K562 (cell line): Measurements from ENCODE around the gene GHRL. TPM values are rescaled to one million over a fixed set of nuclear protein-coding genes. Genes with fewer than 3 reads are reported as not detected.

ENCODE experiments used
- ATAC-seq: fragments of 200-7000 bp; cut with Tn5 transposase; 3 replicates; pipeline ENCODE4 v1.9.1; 2020; ENCODE audit warnings: moderate library complexity
- BruUV-seq: library from RNA; stranded (reverse); fragments of 400-500 nt; replicated peaks from 2 replicates; lab custom pipeline; 2021; lab: Mats Ljungman, UMichigan
- CTCF ChIA-PET: fragments of 300-600 bp; formaldehyde crosslinking; extraction: SDS; loops from one replicate; lab custom pipeline; 2021; ENCODE audit warnings: low intra/inter-chr PET ratio; lab: Yijun Ruan, JAX
- POLR2A ChIA-PET: fragments of 300-600, 350-650 bp; sonication (Branson Sonifier 250); formaldehyde crosslinking; extraction: SDS; loops from one replicate; lab custom pipeline; 2021; ENCODE audit warnings: antibody characterized with exemption, inconsistent platforms; lab: Yijun Ruan, JAX
- DNase-seq, 4 experiments: peaks; one replicate each; pipeline versions ENCODE4 v3.0.0 to v3.0.0-alpha.2; 2011 to 2018; ENCODE audit warnings: low spot score in 3 of 4, mixed read lengths in 3 of 4; ENCODE audit errors: extremely low read depth in 1 of 4
- FAIRE-seq: peaks from 2 replicates; lab custom pipeline; 2011; peaks lifted over from hg19 to GRCh38; lab: Jason Lieb, UNC
- H2AFZ ChIP-seq: 2 replicates; pipeline ENCODE4 v1.6.0; 2011; ENCODE audit warnings: low read depth, low read length, control low read depth, inconsistent platforms
- H3K27ac ChIP-seq: fragments of 200-600 bp; 3 replicates; pipeline ENCODE4 v1.8.0; 2011; ENCODE audit warnings: low read depth, mild to moderate bottlenecking, control low read depth, inconsistent platforms, low read length, moderate library complexity, mixed read lengths; ENCODE audit errors: extremely low read depth
- H3K27me3 ChIP-seq, 2 experiments: fragments of 300-600 bp in 1 of 2; 2 replicates in 1 of 2; 3 replicates in 1 of 2; pipeline versions ENCODE4 v1.6.0 to v1.8.0; 2011; ENCODE audit warnings: inconsistent platforms in 2 of 2, low read length in 2 of 2, mild to moderate bottlenecking in 1 of 2, mixed read lengths in 1 of 2, moderate library complexity in 1 of 2; ENCODE audit not compliant: control insufficient read depth in 2 of 2, insufficient read depth in 2 of 2
- H3K36me3 ChIP-seq: fragments of 300-600 bp; 3 replicates; pipeline ENCODE4 v1.8.0; 2011; ENCODE audit warnings: mild to moderate bottlenecking, low read length, inconsistent platforms; ENCODE audit not compliant: control insufficient read depth, insufficient read depth
- H3K4me1 ChIP-seq, 2 experiments: fragments of 200-600 bp in 1 of 2; replicated peaks in 1 of 2; 2 replicates in 1 of 2; 3 replicates in 1 of 2; pipeline versions ENCODE4 v1.5.1 to v1.8.0; 2011; ENCODE audit warnings: inconsistent platforms in 2 of 2, low read length in 2 of 2, mild to moderate bottlenecking in 1 of 2, mixed read lengths in 1 of 2, moderate library complexity in 1 of 2; ENCODE audit not compliant: control insufficient read depth in 2 of 2, insufficient read depth in 2 of 2
- H3K4me2 ChIP-seq: 2 replicates; pipeline ENCODE4 v1.6.1; 2011; ENCODE audit warnings: low read length, control low read depth, inconsistent platforms, mixed read lengths; ENCODE audit not compliant: insufficient read depth
- H3K4me3 ChIP-seq: fragments of 200-600 bp; sonication (generic), shearing (Covaris generic); 2 replicates; pipeline ENCODE4 v1.5.1; 2016; ENCODE audit warnings: control low read depth, inconsistent platforms
- H3K79me2 ChIP-seq: fragments of 200-600 bp; 3 replicates; pipeline ENCODE4 v1.8.0; 2011; ENCODE audit warnings: low read length, inconsistent platforms; ENCODE audit not compliant: control insufficient read depth, insufficient read depth
- H3K9ac ChIP-seq, 2 experiments: 2 replicates each; pipeline versions ENCODE4 v1.6.0 to v1.6.1; 2011; ENCODE audit warnings: low read depth in 2 of 2, low read length in 2 of 2, control low read depth in 1 of 2, inconsistent platforms in 1 of 2, mild to moderate bottlenecking in 1 of 2, mixed read lengths in 1 of 2; ENCODE audit not compliant: insufficient read depth in 1 of 2
- H3K9me1 ChIP-seq: one replicate; pipeline ENCODE4 v1.6.0; 2011; ENCODE audit warnings: inconsistent platforms, mild to moderate bottlenecking, low read length, moderate library complexity; ENCODE audit not compliant: control insufficient read depth, insufficient read depth
- H3K9me3 ChIP-seq: replicated peaks from 2 replicates; pipeline ENCODE4 v1.5.1; 2011; ENCODE audit warnings: low read depth, low read length, inconsistent platforms; ENCODE audit not compliant: control insufficient read depth, insufficient read depth
- H4K20me1 ChIP-seq: replicated peaks from 2 replicates; pipeline ENCODE4 v1.6.1; 2011; ENCODE audit warnings: low read length, inconsistent platforms, mixed read lengths; ENCODE audit not compliant: control insufficient read depth, insufficient read depth
- CBX2 ChIP-seq: fragments of 200-600 bp; sonication (generic); IDR thresholded peaks from one replicate; pipeline ENCODE4 v1.6.1; 2012; ENCODE audit warnings: mild to moderate bottlenecking, low read length, inconsistent platforms; ENCODE audit not compliant: insufficient read depth, poor library complexity, severe bottlenecking
- HEY1 ChIP-seq: fragments of 250-450 bp; sonication (Bioruptor Pico); IDR thresholded peaks from 2 replicates; pipeline ENCODE4 v1.5.0; 2020; ENCODE audit warnings: mild to moderate bottlenecking, moderate library complexity, borderline replicate concordance
- POLR2H ChIP-seq: IDR thresholded peaks from 2 replicates; pipeline ENCODE4 v1.6.1; 2016; ENCODE audit warnings: missing genetic modification characterization, low read depth, mild to moderate bottlenecking, control low read depth, missing compliant biosample characterization, moderate library complexity
- THRB ChIP-seq: fragments of 450-650 bp; formaldehyde crosslinking; conservative IDR thresholded peaks from 2 replicates; pipeline ENCODE4 v1.4.0; 2022; ENCODE audit warnings: mild to moderate bottlenecking, missing genetic modification characterization
- WGBS: fragments of 100-300 bp; shearing (Covaris generic); methylation state at CpG from one replicate; pipeline ENCODE4 v1.1.6; 2016; ENCODE audit warnings: low coverage, mixed read lengths; ENCODE audit not compliant: insufficient coverage; ENCODE audit errors: missing lambda C conversion rate; 5-methylcytosine and 5-hydroxymethylcytosine counted together
- in situ Hi-C: fragments of 300-500 bp; cut with MboI; formaldehyde crosslinking; loops from 4 replicates; pipeline ENCODE4 v1.15.0; 2018; ENCODE audit warnings: inconsistent platforms, mixed read lengths
- intact Hi-C: fragments of 100-400 bp; cut with micrococcal nuclease; formaldehyde crosslinking; loops from 2 replicates; pipeline ENCODE4 v1.14.2; 2022
- polyA plus RNA-seq, 8 experiments: library from polyadenylated mRNA; depleted of rRNA in 4 of 8; stranded (reverse) in 5 of 8; unstranded in 3 of 8; fragments of >200 nt; fragmentation: Nextera tagmentation in 2 of 8; fragmentation: Illumina TruSeq in 1 of 8; extraction: Ambion mirVana in 2 of 8; extraction: Trizol in 1 of 8; gene quantifications; 2 replicates each; pipeline versions ENCODE4 v1.2.1 to v1.2.3, GENCODE V29; 2011 to 2014; ENCODE audit warnings: inconsistent platforms in 1 of 8, missing spikeins in 1 of 8
- total RNA-seq, 7 experiments: library from RNA; depleted of rRNA in 6 of 7; stranded (reverse); fragments of >200 nt in 6 of 7; fragmentation: Illumina TruSeq in 2 of 7; extraction: Trizol in 2 of 7; gene quantifications; 2 replicates each; pipeline versions ENCODE4 v1.2.1 to v1.2.3, GENCODE V29; 2011 to 2021; ENCODE audit warnings: low replicate concordance in 1 of 7

Gene GHRL
- total and polyA plus RNA-seq, 9 of the 15 experiments (the other 6 are each of a cell fraction or from before 2014, with no cell fraction given) = 0.08 to 0.29 (median 0.15) TPM; not detected in 5

DNA sequence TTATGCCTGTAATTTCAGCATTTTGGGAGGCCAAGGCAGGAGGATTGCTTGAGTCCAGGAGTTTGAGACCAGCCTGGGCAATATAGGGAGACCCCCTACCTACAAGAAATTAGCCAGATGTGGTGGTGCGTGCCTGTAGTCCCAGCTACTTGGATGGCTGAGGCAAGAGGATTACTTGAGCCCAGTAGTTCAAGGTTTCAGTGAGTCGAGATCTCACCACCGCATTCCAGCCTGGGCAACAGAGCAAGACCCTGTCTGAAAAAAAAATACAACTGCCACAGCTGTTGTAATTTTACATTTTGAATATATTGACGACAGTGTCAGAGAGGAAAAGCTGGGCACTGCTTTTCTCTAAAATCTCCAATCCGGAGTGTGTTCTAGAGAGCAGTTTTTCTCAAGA is 23.3 kb downstream of the GHRL start:
- H3K79me2 ChIP-seq = peaks cover 86% of the 10 kb centered on the region
- no peak overlapping the region for H3K9ac ChIP-seq
- H3K36me3 ChIP-seq = peaks cover 88% of the 10 kb centered on the region
- intact Hi-C loops = no loop called here
- no TSS peak for BruUV-seq
- ChIA-PET POLR2A (interaction anchor here (0.6 to 1.7 kb wide), 3 partner anchors 15 to 65 kb away, joined by 4 read pairs; partner anchors contain the start of gene TATDN2), CTCF (no interaction called here)
- TF ChIP-seq THRB (CRISPR knock-in tag) (no peak), CBX2 (no peak), POLR2H (no peak), HEY1 (CRISPR knock-in tag) (no peak)
- no peaks in the 10 kb centered on the region for H3K27me3 ChIP-seq
- H3K4me2 ChIP-seq = no peak overlapping the region
- FAIRE-seq = no peak
- H4K20me1 ChIP-seq = no peaks in the 10 kb centered on the region; the same call in 1 of the 2 replicates
- H3K27ac ChIP-seq = no peak overlapping the region
- H3K4me3 ChIP-seq = no peak overlapping the region
- no peaks in the 10 kb centered on the region for H3K9me1 ChIP-seq
- H3K9me3 ChIP-seq = no peaks in the 10 kb centered on the region
- in situ Hi-C loops = no loop called here
- H2AFZ ChIP-seq = no peak overlapping the region
- WGBS = 95% methylated on average over 5 of the region's 5 CpGs
- peaks cover 0 to 15% of the 10 kb centered on the region in 2 experiments; a peak in 2 of 5 replicates for H3K4me1 ChIP-seq
- no peak for ATAC-seq
- DNase-seq = no peak
